Activated B cell treated with CpG ODN at 0.5 μM for 24 hours (primary cell): ENCODE data around the gene NID1. TPM values are rescaled to one million over a fixed set of nuclear protein-coding genes. Genes with fewer than 3 reads are reported as not detected.

Experiments
- ATAC-seq: fragments of 200-7000 bp; cut with Tn5 transposase; one replicate; pipeline ENCODE4 v1.10.0; 2021; ENCODE audit warnings: low read depth, mild to moderate bottlenecking, moderate library complexity
- CTCF ChIA-PET: fragments of 350-600 bp; sonication (Branson Sonifier 250); formaldehyde crosslinking; loops from one replicate; lab custom pipeline; 2021; ENCODE audit warnings: antibody characterized with exemption; lab: Charles Lee
- POLR2A ChIA-PET: fragments of 350-600 bp; sonication (Branson Sonifier 250); formaldehyde crosslinking; loops from one replicate; lab custom pipeline; 2021; ENCODE audit warnings: antibody characterized with exemption; lab: Charles Lee
- DNase-seq: peaks from one replicate; pipeline ENCODE4 v3.0.0; 2022
- H3K27ac Mint-ChIP-seq: one replicate; pipeline ENCODE4 v1.8.0; 2020; ENCODE audit warnings: mixed read lengths
- H3K27me3 Mint-ChIP-seq: one replicate; pipeline ENCODE4 v1.8.0; 2021; ENCODE audit warnings: mixed read lengths
- H3K36me3 Mint-ChIP-seq: one replicate; pipeline ENCODE4 v1.8.0; 2021; ENCODE audit warnings: low read depth, mixed read lengths
- H3K4me1 Mint-ChIP-seq: one replicate; pipeline ENCODE4 v1.8.0; 2021; ENCODE audit warnings: mixed read lengths
- H3K4me3 Mint-ChIP-seq: one replicate; pipeline ENCODE4 v1.8.0; 2020; ENCODE audit warnings: mild to moderate bottlenecking, mixed read lengths
- H3K9me3 Mint-ChIP-seq: one replicate; pipeline ENCODE4 v1.8.0; 2020; ENCODE audit warnings: mixed read lengths
- intact Hi-C: fragments of 100-400 bp; cut with micrococcal nuclease; formaldehyde crosslinking; loops from one replicate; pipeline ENCODE4 v1.15.1; 2024
- total RNA-seq: library from RNA; stranded (reverse); gene quantifications from 2 replicates; pipeline ENCODE4 v1.2.3, GENCODE V29; 2022
- TF ChIP-seq, protein P1 (sequence below): fragments of 200-600 bp; IDR thresholded peaks from one replicate; pipeline ENCODE4 v1.8.0; 2022; ENCODE audit warnings: antibody characterized with exemption, mild to moderate bottlenecking

The NID1 gene
- total RNA-seq, 1 donor from 2014 or later: 0.04 TPM

- Mint-ChIP-seq H3K9me3 (peaks cover 8% of the 10 kb centered on the region), H3K4me3 (no peak overlapping the region), H3K4me1 (peaks cover 26% of the 10 kb centered on the region), H3K27ac (no peak overlapping the region), H3K36me3 (no peaks in the 10 kb centered on the region), H3K27me3 (peaks cover 16% of the 10 kb centered on the region)
- ChIA-PET CTCF (no interaction called here), POLR2A (no interaction called here)
- intact Hi-C loops: loop anchor here (5.0 to 10.0 kb wide), 3 partner anchors 73 to 1697 kb away; partner anchors contain the start of genes COA6, GNG4 and GPR137B
- ATAC-seq (no peak), DNase-seq (no peak)
- TF ChIP-seq, protein P1, sequence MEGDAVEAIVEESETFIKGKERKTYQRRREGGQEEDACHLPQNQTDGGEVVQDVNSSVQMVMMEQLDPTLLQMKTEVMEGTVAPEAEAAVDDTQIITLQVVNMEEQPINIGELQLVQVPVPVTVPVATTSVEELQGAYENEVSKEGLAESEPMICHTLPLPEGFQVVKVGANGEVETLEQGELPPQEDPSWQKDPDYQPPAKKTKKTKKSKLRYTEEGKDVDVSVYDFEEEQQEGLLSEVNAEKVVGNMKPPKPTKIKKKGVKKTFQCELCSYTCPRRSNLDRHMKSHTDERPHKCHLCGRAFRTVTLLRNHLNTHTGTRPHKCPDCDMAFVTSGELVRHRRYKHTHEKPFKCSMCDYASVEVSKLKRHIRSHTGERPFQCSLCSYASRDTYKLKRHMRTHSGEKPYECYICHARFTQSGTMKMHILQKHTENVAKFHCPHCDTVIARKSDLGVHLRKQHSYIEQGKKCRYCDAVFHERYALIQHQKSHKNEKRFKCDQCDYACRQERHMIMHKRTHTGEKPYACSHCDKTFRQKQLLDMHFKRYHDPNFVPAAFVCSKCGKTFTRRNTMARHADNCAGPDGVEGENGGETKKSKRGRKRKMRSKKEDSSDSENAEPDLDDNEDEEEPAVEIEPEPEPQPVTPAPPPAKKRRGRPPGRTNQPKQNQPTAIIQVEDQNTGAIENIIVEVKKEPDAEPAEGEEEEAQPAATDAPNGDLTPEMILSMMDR: no peak
Observed at GRCh38 chr1:236069796-236070195, 4.9 kb upstream of the NID1 start.

GRCh38 chr1:236067854-236068454 is 3.1 kb upstream of the NID1 start:
- peaks cover 19% of the 10 kb centered on the region for H3K27me3 Mint-ChIP-seq
- ATAC-seq (no peak), DNase-seq (no peak)
- intact Hi-C loops: loop anchor here (2.0 to 10.0 kb wide), 7 partner anchors 69 to 1696 kb away; partner anchors contain the start of genes COA6, GNG4, GPR137B and LYST
- POLR2A ChIA-PET: interaction anchor here (1.4 kb wide), 1 partner anchor 69 kb away, joined by 5 read pairs; no protein-coding TSS in a partner anchor
- peaks cover 8% of the 10 kb centered on the region for H3K9me3 Mint-ChIP-seq
- H3K4me3 Mint-ChIP-seq: no peak overlapping the region
- no peaks in the 10 kb centered on the region for H3K36me3 Mint-ChIP-seq
- peaks cover 33% of the 10 kb centered on the region for H3K4me1 Mint-ChIP-seq
- H3K27ac Mint-ChIP-seq: no peak overlapping the region
- TF ChIP-seq, protein P1: no peak
- CTCF ChIA-PET: interaction anchor here (0.7 to 1.2 kb wide), 3 partner anchors 40 to 96 kb away, joined by 3 read pairs; no protein-coding TSS in a partner anchor

GRCh38 chr1:236066828-236067386 is 2.0 kb upstream of the NID1 start:
- Mint-ChIP-seq H3K4me3 (peak overlapping the region; percentile 57), H3K4me1 (peaks cover 33% of the 10 kb centered on the region), H3K9me3 (peaks cover 8% of the 10 kb centered on the region), H3K27ac (peak overlapping the region; percentile 71), H3K36me3 (no peaks in the 10 kb centered on the region), H3K27me3 (peaks cover 20% of the 10 kb centered on the region)
- intact Hi-C loops: loop anchor here (1.0 to 10.0 kb wide), 8 partner anchors 68 to 1695 kb away; partner anchors contain the start of genes COA6, GNG4, GPR137B and LYST
- ChIA-PET POLR2A (interaction anchor here (0.7 to 1.8 kb wide), 7 partner anchors 68 to 457 kb away, joined by 3 to 6 read pairs (median 4); partner anchors contain the start of genes ERO1B and LGALS8), CTCF (interaction anchor here (1.1 to 1.2 kb wide), 2 partner anchors 94 to 95 kb away, joined by 3 to 4 read pairs; no protein-coding TSS in a partner anchor)
- TF ChIP-seq, protein P1: no peak
- peak; percentile 69 for DNase-seq
- peak; percentile 94 for ATAC-seq

GRCh38 chr1:236066054-236066453 is 1.2 kb upstream of the NID1 start:
- peaks cover 33% of the 10 kb centered on the region for H3K4me1 Mint-ChIP-seq
- TF ChIP-seq, protein P1: no peak
- intact Hi-C loops: loop anchor here (1.0 to 10.0 kb wide), 8 partner anchors 67 to 1694 kb away; partner anchors contain the start of genes COA6, GNG4, GPR137B and LYST
- no peak for DNase-seq
- H3K4me3 Mint-ChIP-seq: peak overlapping the region; percentile 57
- H3K36me3 Mint-ChIP-seq: no peaks in the 10 kb centered on the region
- H3K27me3 Mint-ChIP-seq: peaks cover 24% of the 10 kb centered on the region
- no peak for ATAC-seq
- POLR2A ChIA-PET: interaction anchor here (1.2 to 1.8 kb wide), 3 partner anchors 91 to 216 kb away, joined by 4 to 6 read pairs (median 5); partner anchors contain the start of gene ERO1B
- H3K27ac Mint-ChIP-seq: no peak overlapping the region
- CTCF ChIA-PET: no interaction called here
- H3K9me3 Mint-ChIP-seq: peaks cover 8% of the 10 kb centered on the region
